GM12878 (cell line): ENCODE data around the gene FOXB2. TPM values are rescaled to one million over a fixed set of nuclear protein-coding genes. Genes with fewer than 3 reads are reported as not detected.

Source experiments
- ATAC-seq: fragments of 200-7000 bp; cut with Tn5 transposase; 3 replicates; pipeline ENCODE4 v1.9.1; 2020; ENCODE audit warnings: mild to moderate bottlenecking, moderate library complexity
- BruUV-seq: library from RNA; stranded (reverse); fragments of 400-500 nt; replicated peaks from 2 replicates; lab custom pipeline; 2021; lab: Mats Ljungman, UMichigan
- CTCF ChIA-PET: fragments of 300-600 bp; sonication (Branson Sonifier 250); formaldehyde crosslinking; extraction: SDS; loops from one replicate; lab custom pipeline; 2021; ENCODE audit warnings: inconsistent platforms; lab: Yijun Ruan, JAX
- POLR2A ChIA-PET: fragments of 350-600 bp; formaldehyde crosslinking; extraction: SDS; loops from one replicate; lab custom pipeline; 2021; ENCODE audit warnings: inconsistent platforms; lab: Charles Lee
- RAD21 ChIA-PET: fragments of 300-600 bp; sonication (Branson Sonifier 250); formaldehyde crosslinking; loops from one replicate; lab custom pipeline; 2023; ENCODE audit warnings: antibody characterized with exemption; ENCODE audit not compliant: unreplicated experiment; lab: Charles Lee
- SMC1A ChIA-PET: fragments of 300-600 bp; sonication (Branson Sonifier 250); formaldehyde crosslinking; loops from one replicate; lab custom pipeline; 2023; ENCODE audit not compliant: unreplicated experiment, uncharacterized antibody; lab: Charles Lee
- DNase-seq: peaks from one replicate; pipeline ENCODE4 v3.0.0-alpha.2; 2011; ENCODE audit warnings: low read depth, low spot score
- FAIRE-seq: peaks from 3 replicates; lab custom pipeline; 2011; peaks lifted over from hg19 to GRCh38; lab: Jason Lieb, UNC
- H2AFZ ChIP-seq: 2 replicates; pipeline ENCODE4 v1.6.0; 2011; ENCODE audit warnings: low read depth, low read length, control low read depth; ENCODE audit not compliant: control insufficient read depth
- H3K27ac ChIP-seq: 2 replicates; pipeline ENCODE4 v1.5.1; 2011; ENCODE audit warnings: control low read depth; ENCODE audit not compliant: control insufficient read depth, insufficient read depth
- H3K27me3 ChIP-seq, 2 experiments: replicated peaks in 1 of 2; 2 replicates each; pipeline versions ENCODE4 v1.6.0 to v1.6.1; 2011; ENCODE audit warnings: low read length in 1 of 2; ENCODE audit not compliant: control insufficient read depth in 2 of 2, insufficient read depth in 2 of 2
- H3K36me3 ChIP-seq, 2 experiments: 2 replicates each; pipeline ENCODE4 v1.5.1; 2011; ENCODE audit warnings: low read length in 1 of 2; ENCODE audit not compliant: control insufficient read depth in 2 of 2, insufficient read depth in 2 of 2
- H3K4me1 ChIP-seq: 2 replicates; pipeline ENCODE4 v1.6.1; 2011; ENCODE audit warnings: mild to moderate bottlenecking, low read length, moderate library complexity, mixed read lengths; ENCODE audit not compliant: control insufficient read depth, insufficient read depth
- H3K4me2 ChIP-seq: 2 replicates; pipeline ENCODE4 v1.6.0; 2011; ENCODE audit warnings: control low read depth; ENCODE audit not compliant: control insufficient read depth, insufficient read depth
- H3K4me3 ChIP-seq: fragments of 200-600 bp; sonication (generic); 2 replicates; pipeline ENCODE4 v1.5.1; 2016
- H3K79me2 ChIP-seq: 2 replicates; pipeline ENCODE4 v1.6.0; 2011; ENCODE audit warnings: low read length; ENCODE audit not compliant: control insufficient read depth, insufficient read depth
- H3K9ac ChIP-seq: 2 replicates; pipeline ENCODE4 v1.8.0; 2011; ENCODE audit warnings: low read length, control low read depth, mixed read lengths; ENCODE audit not compliant: control insufficient read depth, insufficient read depth
- H3K9me3 ChIP-seq: replicated peaks from 3 replicates; pipeline ENCODE4 v1.5.1; 2011; ENCODE audit warnings: mild to moderate bottlenecking, low read length; ENCODE audit not compliant: control insufficient read depth, insufficient read depth
- H4K20me1 ChIP-seq: 2 replicates; pipeline ENCODE4 v1.6.0; 2011; ENCODE audit not compliant: control insufficient read depth, insufficient read depth
- CBFB ChIP-seq: IDR thresholded peaks from 2 replicates; pipeline ENCODE4 v1.6.1; 2016; ENCODE audit warnings: antibody characterized with exemption, low read depth
- CHD2 ChIP-seq: IDR thresholded peaks from 2 replicates; pipeline ENCODE4 v1.6.1; 2011; ENCODE audit warnings: low read depth, low read length, improper control_type of control experiment, borderline replicate concordance
- CREM ChIP-seq: IDR thresholded peaks from 2 replicates; pipeline ENCODE4 v1.6.1; 2014; ENCODE audit warnings: antibody characterized with exemption, low read depth
- HDGF ChIP-seq: fragments of 450-650 bp; IDR thresholded peaks from 2 replicates; pipeline ENCODE4 v1.6.1; 2016; ENCODE audit warnings: antibody characterized with exemption
- JUND ChIP-seq: IDR thresholded peaks from 2 replicates; pipeline ENCODE4 v1.6.1; 2012; ENCODE audit warnings: low read depth, mild to moderate bottlenecking, low read length, improper control_type of control experiment, moderate library complexity
- MEF2B ChIP-seq: fragments of 450-650 bp; IDR thresholded peaks from 2 replicates; pipeline ENCODE4 v1.6.1; 2018; ENCODE audit warnings: mild to moderate bottlenecking, moderate library complexity; ENCODE audit not compliant: partially characterized antibody, poor library complexity, severe bottlenecking
- POLR2AphosphoS5 ChIP-seq: IDR thresholded peaks from 2 replicates; pipeline ENCODE4 v1.6.1; 2011; ENCODE audit warnings: mild to moderate bottlenecking, low read length, inconsistent platforms
- RFX5 ChIP-seq: IDR thresholded peaks from 2 replicates; pipeline ENCODE4 v1.6.1; 2011; ENCODE audit warnings: low read depth, low read length, improper control_type of control experiment
- ZBED1 ChIP-seq: IDR thresholded peaks from 2 replicates; pipeline ENCODE4 v1.6.1; 2016; ENCODE audit warnings: borderline replicate concordance
- WGBS: methylation state at CpG from one replicate; pipeline ENCODE4 v1.1.6; 2016; ENCODE audit warnings: low lambda C conversion rate; ENCODE audit not compliant: insufficient replicate concordance, insufficient coverage; ENCODE audit errors: missing lambda C conversion rate; 5-methylcytosine and 5-hydroxymethylcytosine counted together
- in situ Hi-C: fragments of 300-500 bp; cut with MboI; formaldehyde crosslinking; loops from 9 replicates; pipeline ENCODE4 v1.14.3; 2018; ENCODE audit warnings: mixed read lengths
- intact Hi-C: fragments of 100-400 bp; cut with micrococcal nuclease; formaldehyde crosslinking; loops from one replicate; pipeline ENCODE4 v1.14.2; 2022; ENCODE audit not compliant: unreplicated experiment
- polyA plus RNA-seq, 11 experiments: library from polyadenylated mRNA; depleted of rRNA in 4 of 11; unstranded in 6 of 11; stranded (reverse) in 5 of 11; fragments of >200 nt; fragmentation: Nextera tagmentation in 4 of 11; fragmentation: Illumina TruSeq in 1 of 11; extraction: Ambion mirVana in 4 of 11; extraction: Trizol in 1 of 11; gene quantifications; 1 replicate in 1 of 11; 2 replicates in 10 of 11; pipeline versions ENCODE4 v1.2.1 to v1.2.3, GENCODE V29; 2011 to 2016; ENCODE audit warnings: inconsistent platforms in 2 of 11, missing spikeins in 2 of 11, low read depth in 1 of 11
- total RNA-seq, 4 experiments: library from RNA; depleted of rRNA in 3 of 4; stranded (reverse); fragments of >200 nt in 3 of 4; fragmentation: Illumina TruSeq in 1 of 4; extraction: Trizol in 1 of 4; gene quantifications; 2 replicates each; pipeline versions ENCODE4 v1.2.1 to v1.2.3, GENCODE V29; 2013 to 2021
- TF ChIP-seq, protein P1 (sequence below): fragments of 450-650 bp; IDR thresholded peaks from 2 replicates; pipeline ENCODE4 v1.6.1; 2017; ENCODE audit warnings: mild to moderate bottlenecking, moderate library complexity

The FOXB2 gene
- total and polyA plus RNA-seq, 10 of the 15 experiments (the other 5 are each of a cell fraction or from before 2014, with no cell fraction given), result not detected

DNA sequence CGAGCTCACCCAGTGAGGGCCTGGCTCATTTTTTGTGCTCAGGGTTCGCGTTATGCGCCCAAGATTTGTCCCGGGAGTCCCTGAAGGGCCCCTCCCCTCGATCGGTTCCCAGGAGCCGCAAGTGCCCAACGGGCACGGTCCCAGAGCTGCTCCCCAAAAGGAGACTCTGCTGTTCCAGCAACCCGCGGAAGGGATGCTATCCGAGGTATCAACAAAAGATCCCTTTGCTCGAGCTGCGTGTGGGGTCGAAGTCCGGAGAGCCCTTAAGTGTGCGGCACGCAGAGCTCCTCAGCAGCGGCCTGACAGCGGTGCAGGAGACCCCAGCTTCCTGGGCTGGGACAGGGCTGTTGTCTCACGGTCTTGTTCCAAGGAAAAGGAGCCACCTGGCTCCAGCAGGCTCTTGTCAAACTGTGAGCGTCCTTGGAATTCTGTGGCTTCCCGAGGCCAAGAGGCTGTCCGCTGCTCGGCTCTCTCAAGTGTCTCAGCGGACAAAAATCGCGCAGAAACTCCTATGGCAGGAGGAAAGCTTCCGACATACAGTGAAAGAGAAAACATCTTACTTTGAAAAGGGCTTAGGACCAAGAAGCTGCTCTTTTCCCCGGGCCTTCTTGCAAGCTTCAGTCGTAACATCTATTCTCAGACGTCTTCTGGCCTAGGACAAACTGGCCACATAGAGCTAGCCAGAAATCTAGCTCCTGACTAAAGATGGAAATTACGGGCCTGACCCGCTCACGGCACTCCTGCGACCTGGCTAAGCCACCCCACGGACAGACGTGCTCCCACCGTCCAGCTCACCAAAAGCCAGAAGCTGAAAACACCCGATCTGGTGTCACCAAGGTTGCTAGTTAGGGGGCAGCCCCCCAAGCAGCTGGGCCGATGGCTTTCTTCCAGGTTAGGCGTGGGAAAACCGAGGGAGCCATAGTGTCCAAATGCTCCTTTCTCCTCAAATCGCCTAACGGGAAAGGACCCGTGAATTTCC, 2.6 kb upstream of the FOXB2 start:
- intact Hi-C loops, result no loop called here
- Histone ChIP-seq H3K4me3 (no peak overlapping the region), H3K9ac (no peak overlapping the region), H3K4me2 (no peak overlapping the region), H3K79me2 (no peaks in the 10 kb centered on the region), H4K20me1 (no peaks in the 10 kb centered on the region; the same call in 1 of the 2 replicates), H2AFZ (no peak overlapping the region), H3K27ac (no peak overlapping the region)
- 26% methylated on average over 47 of the region's 47 CpGs for WGBS
- in situ Hi-C loops, result no loop called here
- POLR2A ChIA-PET, result no interaction called here
- DNase-seq, result no peak
- no peak for TF ChIP-seq POLR2AphosphoS5
- TF ChIP-seq, protein P1, sequence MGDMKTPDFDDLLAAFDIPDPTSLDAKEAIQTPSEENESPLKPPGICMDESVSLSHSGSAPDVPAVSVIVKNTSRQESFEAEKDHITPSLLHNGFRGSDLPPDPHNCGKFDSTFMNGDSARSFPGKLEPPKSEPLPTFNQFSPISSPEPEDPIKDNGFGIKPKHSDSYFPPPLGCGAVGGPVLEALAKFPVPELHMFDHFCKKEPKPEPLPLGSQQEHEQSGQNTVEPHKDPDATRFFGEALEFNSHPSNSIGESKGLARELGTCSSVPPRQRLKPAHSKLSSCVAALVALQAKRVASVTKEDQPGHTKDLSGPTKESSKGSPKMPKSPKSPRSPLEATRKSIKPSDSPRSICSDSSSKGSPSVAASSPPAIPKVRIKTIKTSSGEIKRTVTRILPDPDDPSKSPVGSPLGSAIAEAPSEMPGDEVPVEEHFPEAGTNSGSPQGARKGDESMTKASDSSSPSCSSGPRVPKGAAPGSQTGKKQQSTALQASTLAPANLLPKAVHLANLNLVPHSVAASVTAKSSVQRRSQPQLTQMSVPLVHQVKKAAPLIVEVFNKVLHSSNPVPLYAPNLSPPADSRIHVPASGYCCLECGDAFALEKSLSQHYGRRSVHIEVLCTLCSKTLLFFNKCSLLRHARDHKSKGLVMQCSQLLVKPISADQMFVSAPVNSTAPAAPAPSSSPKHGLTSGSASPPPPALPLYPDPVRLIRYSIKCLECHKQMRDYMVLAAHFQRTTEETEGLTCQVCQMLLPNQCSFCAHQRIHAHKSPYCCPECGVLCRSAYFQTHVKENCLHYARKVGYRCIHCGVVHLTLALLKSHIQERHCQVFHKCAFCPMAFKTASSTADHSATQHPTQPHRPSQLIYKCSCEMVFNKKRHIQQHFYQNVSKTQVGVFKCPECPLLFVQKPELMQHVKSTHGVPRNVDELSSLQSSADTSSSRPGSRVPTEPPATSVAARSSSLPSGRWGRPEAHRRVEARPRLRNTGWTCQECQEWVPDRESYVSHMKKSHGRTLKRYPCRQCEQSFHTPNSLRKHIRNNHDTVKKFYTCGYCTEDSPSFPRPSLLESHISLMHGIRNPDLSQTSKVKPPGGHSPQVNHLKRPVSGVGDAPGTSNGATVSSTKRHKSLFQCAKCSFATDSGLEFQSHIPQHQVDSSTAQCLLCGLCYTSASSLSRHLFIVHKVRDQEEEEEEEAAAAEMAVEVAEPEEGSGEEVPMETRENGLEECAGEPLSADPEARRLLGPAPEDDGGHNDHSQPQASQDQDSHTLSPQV, result no peak
- no peak for TF ChIP-seq HDGF
- no peak for TF ChIP-seq MEF2B
- TF ChIP-seq CHD2, result no peak
- no peak for TF ChIP-seq RFX5
- no peak for TF ChIP-seq ZBED1
- TF ChIP-seq CREM, result no peak
- TF ChIP-seq CBFB, result no peak
- no peak for TF ChIP-seq JUND
- TF ChIP-seq, all 136 proteins: peak for 0
- FAIRE-seq (no peak), ATAC-seq (no peak)
- CTCF ChIA-PET, result interaction anchor here (1.5 kb wide), 1 partner anchor 9 kb away, joined by 4 read pairs; no protein-coding TSS in a partner anchor
- H3K9me3 ChIP-seq, result no peaks in the 10 kb centered on the region; the same call in 2 of the 3 replicates
- H3K27me3 ChIP-seq, result peaks cover 15 to 33% of the 10 kb centered on the region in 2 experiments
- RAD21 ChIA-PET, result no interaction called here
- no TSS peak for BruUV-seq
- H3K4me1 ChIP-seq, result no peaks in the 10 kb centered on the region
- SMC1A ChIA-PET, result no interaction called here
- no peaks in the 10 kb centered on the region for H3K36me3 ChIP-seq
